GM19023 (cell line): ENCODE data around the gene PLAC1.

Experiments
- ATAC-seq: cut with Tn5 transposase; IDR thresholded peaks from one replicate; pipeline ENCODE4 v1.9.1; 2021; ENCODE audit warnings: mild to moderate bottlenecking, moderate library complexity; ENCODE audit not compliant: unreplicated experiment

The PLAC1 gene

DNA sequence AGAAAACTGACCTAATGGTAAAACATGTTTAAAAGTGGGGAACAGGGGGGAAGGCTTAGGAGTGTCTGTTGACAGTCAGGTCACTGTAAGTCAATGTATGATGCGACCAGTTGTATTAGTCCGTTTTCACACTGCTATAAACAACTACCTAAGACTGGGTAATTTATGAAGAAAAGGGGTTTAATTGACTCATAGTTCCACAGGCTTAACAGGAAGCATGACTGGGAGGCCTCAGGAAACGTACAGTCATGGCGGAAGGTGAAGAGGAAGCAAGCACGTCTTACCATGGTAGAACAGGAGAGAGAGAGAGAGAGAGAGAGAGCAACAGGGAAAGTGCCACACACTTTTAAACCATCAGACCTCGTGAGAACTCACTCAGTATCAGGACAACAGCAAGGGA is 13.0 kb upstream of the PLAC1 start:
- ATAC-seq: no peak

DNA sequence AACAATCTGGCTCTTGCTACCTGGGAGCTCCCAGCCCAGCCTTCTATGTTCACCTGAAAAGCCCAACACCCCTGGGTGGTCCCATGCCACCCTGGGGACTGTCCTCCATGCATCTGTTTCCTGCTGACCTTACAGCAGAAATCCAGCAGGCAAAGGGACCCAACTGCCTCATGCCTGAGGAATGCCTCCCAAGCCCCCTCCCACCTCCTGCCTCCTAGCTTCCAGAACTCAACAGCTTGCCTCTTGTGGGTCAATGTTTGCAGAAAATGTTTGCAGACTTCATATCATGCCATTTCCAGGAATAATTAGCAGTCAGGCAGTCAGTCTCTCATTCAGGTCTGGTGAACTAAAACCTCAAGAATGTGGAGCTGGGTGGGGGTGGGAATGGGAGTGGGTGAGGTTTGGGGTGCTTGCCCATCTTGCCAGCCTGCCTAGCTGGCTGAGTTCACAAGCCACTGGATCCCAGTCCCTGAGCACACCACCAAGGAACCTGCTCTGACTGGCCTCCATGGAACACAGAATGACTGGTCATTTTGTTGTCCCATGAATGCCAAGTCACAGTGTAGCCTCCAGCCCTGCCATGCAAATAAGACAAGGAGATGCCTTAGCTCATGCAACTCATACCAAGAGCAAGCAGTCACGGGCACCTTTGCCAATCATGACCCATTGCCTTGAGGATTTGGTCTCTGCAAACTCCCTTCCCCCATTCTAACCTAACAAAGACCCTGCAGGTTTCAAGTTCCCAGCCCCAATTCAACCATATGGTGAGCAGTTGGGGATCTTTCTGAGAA is 12.1 kb upstream of the PLAC1 start:
- no peak for ATAC-seq

DNA sequence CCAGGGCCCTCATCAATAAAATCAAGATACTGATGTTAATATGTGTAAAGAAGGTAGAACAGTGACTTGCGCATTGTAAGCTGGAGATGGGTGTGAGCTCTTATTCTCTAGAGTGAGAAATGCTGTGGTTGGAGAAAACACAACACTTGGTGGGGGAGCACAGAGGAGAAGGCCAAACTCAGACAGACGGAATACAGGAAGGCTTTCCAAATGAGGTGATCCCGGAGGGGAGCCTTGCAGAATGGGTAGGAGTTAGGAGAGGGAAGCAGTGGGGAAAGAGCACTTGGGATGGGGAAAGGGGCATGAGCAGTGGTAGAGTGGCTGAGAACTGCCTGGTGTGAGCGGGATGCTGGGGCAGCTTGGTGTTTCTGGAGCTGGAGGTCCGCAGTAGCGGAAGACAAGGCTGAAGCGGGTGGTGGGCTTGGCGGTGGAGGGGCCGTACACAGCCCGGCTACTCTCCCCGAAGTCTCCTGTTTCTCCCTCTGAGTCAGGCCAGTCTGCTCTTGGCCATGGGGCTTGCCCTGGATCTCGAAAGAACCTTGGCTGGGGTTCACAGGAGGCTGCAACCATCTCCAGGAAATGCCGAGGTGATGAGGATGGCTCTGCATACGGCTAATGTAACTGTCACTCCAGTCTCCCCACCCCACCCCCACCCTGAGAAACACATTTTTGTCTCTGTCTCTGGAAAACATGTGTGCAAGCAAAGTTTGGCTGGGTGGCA is 11.3 kb upstream of the PLAC1 start:
- ATAC-seq: no peak

DNA sequence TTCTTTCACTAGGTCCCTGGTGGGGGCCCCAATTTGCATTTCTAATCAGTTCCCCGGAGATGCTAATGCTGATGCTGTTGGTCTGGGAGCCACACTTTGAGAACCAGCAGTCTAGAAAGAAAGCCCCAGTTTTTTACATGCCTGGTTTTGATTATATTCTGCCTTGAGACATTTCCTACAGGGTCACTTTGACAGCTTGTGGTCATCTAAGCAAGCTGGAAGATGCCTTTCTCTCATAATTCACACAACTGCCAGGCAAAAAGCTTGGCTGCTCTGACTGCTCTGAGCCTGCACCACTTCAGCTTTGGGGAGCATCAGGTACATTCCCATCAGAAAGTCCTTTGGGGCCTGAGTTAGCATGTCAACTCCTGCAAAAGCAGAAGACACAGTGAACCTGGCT is 5.9 kb upstream of the PLAC1 start:
- ATAC-seq: no peak

DNA sequence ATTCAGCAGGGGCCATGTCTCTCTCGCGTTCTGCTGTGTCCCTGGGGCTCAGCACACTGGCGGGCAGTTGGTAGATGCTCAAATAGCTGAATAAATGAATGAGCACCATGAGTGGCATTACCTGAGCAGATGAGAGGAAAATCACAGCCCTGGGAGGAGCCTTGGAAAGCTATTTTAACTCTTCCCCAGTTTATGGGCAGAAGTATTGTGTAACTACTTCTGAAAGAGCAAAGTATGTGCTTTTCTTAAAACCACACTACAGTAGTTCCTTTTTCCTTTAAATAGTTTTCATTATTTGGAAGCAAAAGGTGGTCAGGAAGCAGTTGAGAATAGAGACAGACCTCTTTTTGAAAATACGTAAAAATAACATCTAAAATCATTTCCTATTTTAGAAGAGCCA is 3.0 kb upstream of the PLAC1 start:
- no peak for ATAC-seq

DNA sequence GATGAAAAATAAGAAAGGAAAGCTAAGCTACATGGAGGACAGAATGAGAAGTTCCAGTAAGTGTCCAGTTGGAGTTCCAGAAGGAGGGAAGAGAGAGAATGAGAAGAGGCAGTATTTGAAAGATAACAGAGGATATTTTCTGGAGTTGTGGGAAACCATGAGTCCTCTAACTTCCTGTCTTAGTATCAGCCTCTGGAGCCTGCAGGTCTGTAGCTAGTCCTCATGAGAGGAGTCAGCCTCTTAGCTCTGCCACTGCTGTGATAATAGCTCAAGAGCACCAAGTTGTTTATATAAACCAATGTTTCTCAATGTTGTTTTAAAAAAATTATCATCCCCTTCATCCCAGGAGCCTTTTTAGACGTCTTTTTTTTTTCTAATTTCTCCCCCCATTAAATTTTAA is 2.4 kb upstream of the PLAC1 start:
- ATAC-seq: no peak

DNA sequence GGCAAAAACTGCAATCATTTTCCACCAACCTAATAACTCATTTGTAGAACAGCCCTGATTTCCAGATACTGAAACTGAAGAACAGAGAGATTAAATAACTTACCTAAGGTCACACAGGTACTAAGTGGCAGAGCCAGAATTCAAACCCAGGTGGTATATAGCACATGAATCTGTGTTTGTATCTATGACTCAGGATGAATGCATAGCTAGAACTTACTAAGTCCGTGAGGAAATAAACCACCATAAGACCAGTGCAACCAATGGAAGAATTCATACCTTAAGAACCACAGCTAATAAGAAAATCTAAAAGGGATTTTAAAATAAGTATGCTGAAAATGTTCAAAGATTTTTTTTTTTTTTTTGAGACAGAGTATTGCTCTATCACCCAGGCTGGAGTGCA is 1.5 kb upstream of the PLAC1 start:
- no peak for ATAC-seq

DNA sequence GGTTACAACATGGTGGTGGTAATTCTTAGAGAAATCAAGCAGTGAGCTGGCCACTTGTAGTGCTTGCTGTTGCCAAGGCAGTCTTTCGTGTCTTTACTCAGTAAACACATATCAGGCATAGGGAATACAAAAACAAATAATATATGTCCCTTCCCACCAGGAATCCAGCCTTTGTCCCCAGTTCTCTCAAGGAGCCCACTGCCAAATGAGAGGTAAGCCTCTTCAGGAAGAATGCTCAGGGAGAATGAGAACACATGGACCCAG is 421 bp upstream of the PLAC1 start:
- no peak for ATAC-seq

DNA sequence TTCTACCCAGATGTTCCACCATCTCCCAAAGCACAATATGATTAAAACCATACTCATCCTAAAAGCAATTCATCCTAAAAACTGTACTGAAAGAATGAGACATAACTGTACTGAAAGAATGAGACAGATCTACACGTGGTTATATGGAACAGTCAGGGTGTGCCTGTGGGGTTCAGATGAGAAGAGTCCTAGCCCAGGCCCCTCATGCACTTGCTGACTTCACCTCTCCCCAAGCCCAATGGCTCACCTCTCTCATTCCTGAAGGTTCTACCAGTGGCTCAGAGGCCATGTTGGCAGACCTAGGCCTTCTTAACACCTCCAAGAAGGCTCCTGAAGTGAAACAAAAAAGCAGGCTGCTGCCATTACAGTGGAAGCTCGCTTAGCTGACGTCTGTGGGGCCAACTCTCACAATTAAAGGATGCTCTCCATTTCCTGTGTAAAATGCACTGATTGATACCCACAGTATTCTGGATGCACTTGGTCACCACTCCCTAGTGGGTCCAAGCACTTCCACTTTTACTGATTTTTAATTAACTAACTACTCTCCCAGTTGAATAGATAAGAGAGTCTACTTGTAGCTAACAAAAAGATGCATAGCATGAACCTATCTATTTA is 3.8 kb downstream of the PLAC1 start:
- ATAC-seq: no peak

DNA sequence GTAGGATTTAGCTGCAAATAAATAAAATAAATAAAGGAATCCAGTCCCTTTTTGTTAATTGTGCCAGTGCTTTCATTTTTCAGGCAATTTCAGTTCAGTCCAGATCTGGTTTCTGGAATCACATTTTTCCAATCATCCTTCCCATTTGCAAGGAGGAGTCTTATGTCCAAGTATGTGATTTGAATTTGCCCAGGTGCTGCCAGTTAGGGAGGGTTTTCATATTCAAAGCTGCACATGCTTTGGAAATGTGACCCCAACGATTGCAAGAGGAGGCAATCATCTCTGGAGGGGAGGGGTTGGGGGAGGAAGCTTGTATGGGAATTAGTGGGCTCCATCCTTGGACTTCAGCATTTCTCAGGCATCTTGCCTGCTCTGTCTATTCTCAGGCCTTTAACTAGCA is 4.4 kb downstream of the PLAC1 start:
- ATAC-seq: no peak

DNA sequence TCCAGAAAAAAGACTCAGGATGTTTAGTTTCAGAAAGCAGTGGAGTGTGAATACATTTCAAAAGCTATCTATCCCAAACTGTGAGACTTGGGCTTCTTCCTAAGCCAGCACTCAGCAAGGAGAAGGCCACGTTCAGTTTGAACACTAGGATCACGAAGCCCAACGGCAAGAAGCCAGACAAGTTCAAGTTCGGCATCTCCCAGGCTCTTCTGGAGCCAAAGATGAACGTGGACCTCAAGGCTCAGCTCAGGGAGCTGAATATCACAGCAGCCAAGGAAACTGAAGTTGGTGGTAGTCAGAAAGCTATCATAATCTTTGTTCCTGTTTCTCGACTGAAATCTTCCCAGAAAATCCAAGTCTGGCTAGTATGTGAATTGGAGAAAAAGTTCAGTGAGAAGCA is 7.6 kb downstream of the PLAC1 start:
- ATAC-seq: no peak

DNA sequence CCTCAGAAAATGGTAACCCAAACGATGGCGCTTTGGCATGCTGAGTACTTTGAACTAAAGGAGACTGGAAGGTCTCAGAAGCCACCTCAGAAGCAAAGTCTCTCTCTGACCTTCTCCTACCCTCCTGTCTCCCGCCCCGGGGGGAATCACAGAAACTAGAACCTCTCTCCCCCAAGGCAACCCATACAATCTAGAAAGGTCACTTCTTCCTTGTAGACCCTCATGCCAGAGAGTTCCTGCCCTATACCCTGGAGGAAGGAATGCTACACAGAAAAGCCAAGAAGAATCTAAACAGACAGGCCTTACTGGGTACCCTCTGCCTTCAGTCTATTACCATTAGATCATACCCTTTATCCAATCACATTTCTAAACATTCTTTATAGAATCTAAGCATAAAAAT is 8.5 kb downstream of the PLAC1 start:
- ATAC-seq: no peak

DNA sequence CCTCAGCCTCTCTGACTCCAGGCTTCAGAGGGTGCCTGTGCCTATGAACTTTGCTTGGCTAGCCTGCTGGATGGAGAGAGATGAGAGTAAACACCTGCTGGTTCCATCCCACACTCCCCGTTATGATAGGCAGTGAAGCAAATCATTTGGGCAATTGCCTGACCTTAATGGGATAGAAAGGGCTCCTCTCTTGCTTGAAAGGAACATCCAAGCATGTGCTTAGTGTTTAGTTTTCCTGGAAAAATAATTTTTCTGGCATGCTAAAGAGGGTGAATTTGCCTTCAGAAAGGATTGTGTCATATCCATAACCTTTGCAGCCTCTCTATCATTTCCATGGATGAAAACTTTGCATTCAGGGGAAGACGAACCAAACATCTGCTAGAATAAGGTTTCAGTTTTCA is 10.8 kb downstream of the PLAC1 start:
- ATAC-seq: no peak

DNA sequence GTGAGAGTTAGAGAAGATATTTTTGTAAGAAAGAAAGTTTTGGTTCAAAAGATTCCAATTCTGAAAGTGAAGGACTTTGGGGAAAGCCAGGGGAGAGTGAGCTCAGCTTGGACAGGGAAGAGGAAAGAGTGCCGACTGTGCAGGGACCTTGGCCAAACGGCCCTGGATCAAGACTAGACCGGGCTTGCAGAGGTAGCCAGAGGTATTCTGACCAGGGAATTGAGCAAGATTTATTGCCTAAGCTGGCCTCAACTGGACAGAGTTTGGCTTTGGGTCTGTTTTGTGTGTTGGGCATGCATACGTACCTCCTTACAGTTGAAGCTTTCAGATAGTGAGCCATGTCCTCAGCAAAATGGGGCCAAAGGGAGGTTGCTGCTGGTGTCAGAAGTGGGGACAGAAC is 11.6 kb downstream of the PLAC1 start:
- no peak for ATAC-seq

DNA sequence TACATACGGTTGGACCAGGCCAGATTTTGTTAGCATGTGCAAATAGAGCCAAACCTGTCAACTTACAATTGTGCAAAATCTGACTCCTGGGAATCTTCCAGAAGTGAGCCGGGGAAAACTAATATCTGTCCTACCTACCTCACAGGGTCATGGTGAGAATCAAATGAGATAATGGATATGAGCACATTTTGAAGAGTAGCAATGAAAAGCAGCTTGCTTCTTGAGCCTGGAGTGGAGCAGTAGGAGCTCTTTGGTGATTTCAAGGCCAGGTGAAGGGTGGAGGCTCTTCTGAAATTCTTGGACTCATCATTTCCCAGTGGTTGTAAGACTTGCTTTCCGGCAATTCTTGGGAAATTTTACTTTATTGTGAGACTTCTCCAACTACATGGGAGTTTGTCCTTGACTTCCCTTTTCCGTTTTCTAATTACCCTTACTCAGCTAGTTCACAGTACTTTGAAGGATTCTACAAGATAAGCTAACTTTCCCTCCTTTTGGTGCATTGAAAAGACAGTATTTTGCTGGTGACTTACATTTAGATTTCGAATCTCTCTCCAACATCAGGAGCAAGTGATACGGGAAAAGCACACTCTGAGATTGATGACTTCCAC is 12.2 kb downstream of the PLAC1 start:
- no peak for ATAC-seq

DNA sequence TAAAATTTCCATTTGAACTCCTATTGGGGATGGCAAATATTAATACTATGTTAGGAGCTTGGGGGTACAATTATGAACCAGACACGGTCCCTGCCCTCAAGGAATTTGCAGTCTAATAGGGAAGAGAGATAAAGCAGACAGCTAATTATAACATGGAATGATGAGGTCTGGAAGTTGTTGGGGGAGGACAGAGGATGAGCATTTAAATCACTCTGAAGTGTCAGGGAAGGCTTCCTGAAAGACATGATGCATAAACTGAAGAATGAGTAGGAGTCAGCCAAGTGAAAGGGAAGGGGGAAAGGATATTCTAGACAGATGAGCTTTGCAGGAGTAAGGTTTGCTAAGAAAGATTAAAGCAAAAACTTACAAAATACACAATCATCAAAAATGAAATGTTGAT is 15.9 kb downstream of the PLAC1 start:
- ATAC-seq: no peak

DNA sequence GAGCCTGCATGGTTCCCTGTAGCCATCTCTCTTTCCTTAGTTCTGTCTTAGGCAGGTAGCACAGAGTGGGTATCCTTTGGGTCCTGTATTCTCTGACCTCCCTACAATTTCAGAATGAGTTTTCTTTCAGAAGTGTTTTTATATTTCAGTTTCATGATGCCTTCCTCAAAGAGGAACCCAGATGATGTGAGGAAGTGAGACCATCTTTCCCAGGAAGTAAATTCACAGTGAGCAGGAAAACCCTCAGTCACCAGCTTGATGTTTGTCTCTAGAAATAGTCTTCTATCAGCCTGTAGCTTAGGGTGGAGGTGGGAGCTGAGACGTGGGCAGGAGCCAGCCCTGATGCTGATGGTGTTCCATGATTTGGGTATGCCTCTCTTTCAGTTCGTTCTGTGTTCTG is 16.9 kb downstream of the PLAC1 start:
- no peak for ATAC-seq

DNA sequence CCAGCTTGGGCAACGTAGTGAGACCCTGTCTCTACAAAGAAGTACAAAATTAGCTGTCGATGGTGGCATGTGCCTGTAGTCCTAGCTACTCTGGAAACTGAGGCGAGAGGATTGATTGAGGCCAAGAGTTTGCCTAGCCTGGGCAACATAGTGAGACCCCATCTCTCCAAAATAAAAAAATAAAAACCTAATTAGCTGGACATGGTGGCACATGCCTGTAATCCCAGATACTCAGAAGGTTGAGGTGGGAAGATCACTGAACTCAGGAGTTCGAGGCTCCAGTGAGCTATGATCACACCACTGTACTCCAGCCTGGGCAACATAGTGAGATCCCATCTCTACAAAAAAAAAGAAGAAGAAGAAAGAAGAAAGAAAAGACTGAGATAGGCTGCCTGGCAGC is 17.4 kb downstream of the PLAC1 start:
- ATAC-seq: no peak

DNA sequence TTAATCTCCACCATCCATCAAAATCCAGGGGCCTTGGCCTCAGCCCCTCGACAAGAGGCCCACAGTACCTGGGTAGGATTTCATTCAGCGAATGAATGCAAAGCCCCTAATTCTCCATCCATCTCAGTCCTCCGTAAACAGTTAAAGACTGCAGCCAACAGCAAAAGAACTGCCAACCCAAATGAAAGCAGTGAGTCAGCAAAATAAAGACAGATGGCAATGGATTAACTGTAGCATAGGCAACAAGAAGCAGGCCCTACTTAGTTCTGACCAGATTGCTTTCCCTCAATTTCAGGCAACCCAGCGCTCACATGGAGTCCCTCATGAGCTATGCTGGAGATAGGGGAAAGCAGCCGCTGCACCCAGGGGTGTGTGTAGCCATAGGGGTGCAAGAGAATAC is 21.4 kb downstream of the PLAC1 start:
- no peak for ATAC-seq

DNA sequence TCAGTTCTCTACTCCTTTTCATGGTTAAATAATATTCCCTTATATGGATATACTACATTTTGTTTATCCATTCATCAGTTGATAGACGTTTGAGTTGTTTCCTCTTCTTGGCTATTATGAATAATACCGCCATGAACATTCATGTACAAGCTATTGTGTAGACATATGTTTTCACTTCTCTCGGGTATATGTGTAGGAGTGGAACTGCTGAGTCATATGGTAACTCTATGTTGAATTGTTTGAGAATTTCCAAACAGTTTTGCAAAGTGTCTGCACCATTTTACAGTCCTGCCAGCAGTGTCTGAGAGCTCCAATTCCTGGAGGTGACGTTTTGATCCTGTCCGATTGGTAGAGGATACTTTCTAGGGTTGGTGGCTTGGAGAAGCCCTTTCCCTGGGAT is 23.6 kb downstream of the PLAC1 start:
- peak; percentile 48 for ATAC-seq

DNA sequence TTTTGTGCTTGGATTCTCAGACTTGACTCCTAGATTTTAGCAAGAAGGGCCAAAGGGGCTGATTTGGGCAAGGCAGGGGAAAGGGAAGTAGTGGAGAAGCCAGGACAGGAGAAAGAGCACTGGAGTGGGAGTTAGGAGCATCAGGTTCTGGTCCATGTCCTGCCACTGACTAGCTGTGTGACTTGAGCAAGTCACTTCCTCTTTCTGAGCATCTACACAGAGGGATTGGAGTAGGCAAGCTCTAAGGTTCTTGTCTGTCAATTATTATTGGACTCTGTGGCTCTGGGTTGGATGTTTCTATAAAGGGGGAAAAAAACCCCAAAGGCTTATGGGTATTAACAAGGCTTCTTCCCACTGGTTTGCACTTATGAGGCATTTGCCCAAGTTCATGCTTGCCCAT is 24.4 kb downstream of the PLAC1 start:
- no peak for ATAC-seq

DNA sequence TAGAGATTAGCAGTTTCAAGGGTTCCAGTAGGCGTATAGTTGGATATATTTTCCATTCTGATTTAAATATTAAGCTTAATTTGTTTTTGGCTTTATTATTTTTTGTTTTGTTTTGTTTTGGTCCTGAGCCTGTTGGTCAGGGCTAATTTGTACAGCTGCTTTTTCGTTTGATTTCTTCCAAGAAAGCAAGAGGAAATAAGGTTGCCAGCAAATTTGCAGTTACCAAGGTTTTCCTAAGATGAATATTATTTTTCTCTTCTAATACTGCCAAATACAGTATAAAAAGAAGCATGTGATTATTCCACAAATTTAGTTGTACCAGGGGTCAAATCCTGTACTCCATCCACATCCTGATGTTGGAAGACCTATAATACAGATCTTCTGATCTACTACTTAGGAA is 24.9 kb downstream of the PLAC1 start:
- ATAC-seq: no peak
